ENCODE measurements around the gene RPL38.

DNA sequence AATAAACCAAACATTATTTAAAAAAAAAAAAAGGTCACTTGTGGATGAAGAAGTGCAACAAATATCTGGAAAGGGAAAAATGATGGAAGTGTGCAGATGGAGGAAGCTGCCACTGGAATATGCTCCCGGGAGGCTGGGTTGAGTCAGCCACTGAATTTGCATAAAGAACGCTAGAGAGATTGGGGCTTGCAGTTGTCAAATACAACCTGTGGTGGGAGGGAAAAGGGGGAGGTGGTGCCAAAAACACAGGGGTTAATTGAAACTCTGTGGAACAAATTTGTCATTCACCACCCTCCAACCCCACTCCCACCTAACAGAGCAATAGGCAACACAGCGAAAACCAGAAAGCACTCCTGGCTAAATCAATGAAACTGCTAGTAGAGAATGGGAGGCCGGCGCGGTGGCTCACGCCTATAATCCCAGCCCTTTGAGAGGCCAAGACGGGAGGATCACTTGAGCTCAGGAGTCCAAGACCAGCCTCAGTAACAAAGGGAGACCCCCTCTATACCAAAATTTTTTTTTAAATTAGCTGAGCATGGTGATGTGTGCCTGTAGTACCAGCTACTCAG, 37.6 kb upstream of the RPL38 start:
- TF ChIP-seq EZH2 (IDR thresholded peaks at IDR 0.05; ENCODE audit: insufficient read depth, poor library complexity, severe bottlenecking), result no peak
- no peak for TF ChIP-seq EZH2phosphoT487 (IDR thresholded peaks at IDR 0.05; ENCODE audit: insufficient read depth, low read depth)
